Uterus (tissue), 4 donors: ENCODE data around the gene ZMAT5. TPM values are rescaled to one million over a fixed set of nuclear protein-coding genes. Genes with fewer than 3 reads are reported as not detected.

Experiments
- DNase-seq, 2 donors: peaks; one replicate each; pipeline ENCODE4 v3.0.0-alpha.2; 2019 to 2020
- H3K27ac ChIP-seq, 2 donors: fragments of 200-600 bp; sonication (generic); 1 replicate in 1 of 2; 2 replicates in 1 of 2; pipeline ENCODE4 v1.5.1; 2016 to 2018
- H3K27me3 ChIP-seq, 2 donors: fragments of 200-600 bp; sonication (generic); one replicate each; pipeline ENCODE4 v1.5.1; 2018 to 2019; ENCODE audit warnings: control low read depth in 1 of 2
- H3K36me3 ChIP-seq, 2 donors: fragments of 200-600 bp; sonication (generic); one replicate each; pipeline ENCODE4 v1.5.1; 2019; ENCODE audit warnings: control low read depth in 1 of 2
- H3K4me1 ChIP-seq, 2 donors: fragments of 200-600 bp; sonication (generic); one replicate each; pipeline ENCODE4 v1.5.1; 2018 to 2019; ENCODE audit warnings: control low read depth in 1 of 2
- H3K4me3 ChIP-seq, 2 donors: fragments of 200-600 bp; sonication (generic); 1 replicate in 1 of 2; 2 replicates in 1 of 2; pipeline ENCODE4 v1.5.1; 2018 to 2019; ENCODE audit warnings: mild to moderate bottlenecking in 1 of 2
- H3K9me3 ChIP-seq, 2 donors: fragments of 200-600 bp; sonication (generic); one replicate each; pipeline ENCODE4 v1.5.1; 2019; ENCODE audit warnings: control low read depth in 1 of 2
- POLR2A ChIP-seq, 2 donors: fragments of 450-650 bp; IDR thresholded peaks; one replicate each; pipeline ENCODE4 v1.6.1; 2016; ENCODE audit warnings: antibody characterized with exemption in 2 of 2, mild to moderate bottlenecking in 1 of 2, moderate library complexity in 1 of 2
- intact Hi-C: fragments of 100-400 bp; cut with DNase I; formaldehyde crosslinking; loops from one replicate; pipeline ENCODE4 v1.15.1; 2023; ENCODE audit warnings: low total_unique reads
- total RNA-seq, 4 donors: library from RNA; depleted of rRNA in 3 of 4; stranded (reverse); fragments of >200 nt in 3 of 4; gene quantifications; one replicate each; pipeline versions ENCODE4 v1.1.0 to v1.2.4, GENCODE V29; 2014 to 2023
- TF ChIP-seq, protein P1 (sequence below), 4 experiments: fragments of 200-600 bp in 2 of 4; fragments of 450-650 bp in 2 of 4; sonication (generic) in 2 of 4; IDR thresholded peaks; one replicate each; pipeline ENCODE4 v1.5.1; 2016 to 2019; ENCODE audit warnings: antibody characterized with exemption in 4 of 4, mild to moderate bottlenecking in 2 of 4, moderate library complexity in 1 of 4
- donor health status: DM: yes; HTN: yes; CAD: no.

ZMAT5 gene
- total RNA-seq, 4 donors from 2014 or later, result 12.0 to 47.4 (median 23.4) TPM

DNA sequence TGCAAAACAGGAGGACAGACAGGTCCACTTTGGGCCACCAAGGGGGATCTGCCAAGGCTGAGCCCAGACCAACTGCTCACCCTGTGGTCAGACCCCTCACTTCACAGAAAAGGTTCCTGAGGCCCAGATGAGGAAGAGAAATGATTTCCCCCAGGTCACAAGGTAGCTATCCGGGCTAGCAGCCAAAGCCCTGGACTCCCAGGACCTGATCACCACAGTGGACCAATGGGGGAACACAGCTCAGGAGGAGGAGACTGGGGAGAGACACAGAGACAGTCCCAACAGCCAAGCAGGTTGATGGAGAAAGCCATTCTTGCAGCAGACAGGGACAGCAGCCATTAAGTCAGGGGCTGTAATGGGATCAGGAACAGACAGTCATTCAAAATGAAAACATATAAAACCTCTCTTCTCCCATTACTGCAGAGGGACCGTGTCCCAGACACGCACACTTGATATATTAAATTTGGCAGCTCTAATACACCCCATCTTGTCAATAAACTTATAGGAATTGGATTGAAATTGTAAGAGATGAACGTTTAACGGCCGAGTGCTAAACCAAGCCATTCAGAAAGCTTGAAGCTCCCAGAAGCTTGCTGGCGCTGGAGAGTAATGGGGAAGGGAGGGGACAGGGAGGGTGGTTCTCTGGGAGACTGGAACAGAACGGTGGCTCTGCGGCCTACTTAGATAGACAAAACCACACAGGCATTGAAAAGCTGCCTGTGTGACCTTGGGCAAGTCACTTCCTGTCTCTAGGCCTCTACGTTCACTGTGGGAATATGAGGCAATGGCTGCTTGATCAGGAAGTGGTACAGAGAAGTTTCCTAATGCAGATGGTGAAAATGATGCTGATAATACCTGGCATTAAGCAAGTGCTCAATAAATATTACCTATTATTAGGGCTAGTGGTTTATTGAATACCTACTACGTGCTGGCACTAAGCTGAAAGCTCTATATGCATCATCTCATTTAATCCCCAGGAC, 16.0 kb downstream of the ZMAT5 start:
- Histone ChIP-seq H3K9me3 (no peaks in the 10 kb centered on the region), H3K27ac (no peak overlapping the region), H3K27me3 (no peaks in the 10 kb centered on the region), H3K4me1 (no peaks in the 10 kb centered on the region), H3K4me3 (no peak overlapping the region), H3K36me3 (no peaks in the 10 kb centered on the region)
- TF ChIP-seq, protein P1, sequence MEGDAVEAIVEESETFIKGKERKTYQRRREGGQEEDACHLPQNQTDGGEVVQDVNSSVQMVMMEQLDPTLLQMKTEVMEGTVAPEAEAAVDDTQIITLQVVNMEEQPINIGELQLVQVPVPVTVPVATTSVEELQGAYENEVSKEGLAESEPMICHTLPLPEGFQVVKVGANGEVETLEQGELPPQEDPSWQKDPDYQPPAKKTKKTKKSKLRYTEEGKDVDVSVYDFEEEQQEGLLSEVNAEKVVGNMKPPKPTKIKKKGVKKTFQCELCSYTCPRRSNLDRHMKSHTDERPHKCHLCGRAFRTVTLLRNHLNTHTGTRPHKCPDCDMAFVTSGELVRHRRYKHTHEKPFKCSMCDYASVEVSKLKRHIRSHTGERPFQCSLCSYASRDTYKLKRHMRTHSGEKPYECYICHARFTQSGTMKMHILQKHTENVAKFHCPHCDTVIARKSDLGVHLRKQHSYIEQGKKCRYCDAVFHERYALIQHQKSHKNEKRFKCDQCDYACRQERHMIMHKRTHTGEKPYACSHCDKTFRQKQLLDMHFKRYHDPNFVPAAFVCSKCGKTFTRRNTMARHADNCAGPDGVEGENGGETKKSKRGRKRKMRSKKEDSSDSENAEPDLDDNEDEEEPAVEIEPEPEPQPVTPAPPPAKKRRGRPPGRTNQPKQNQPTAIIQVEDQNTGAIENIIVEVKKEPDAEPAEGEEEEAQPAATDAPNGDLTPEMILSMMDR (IDR thresholded peaks at IDR 0.05), result no peak
- TF ChIP-seq POLR2A (IDR thresholded peaks at IDR 0.05), result no peak
- no peak for DNase-seq
- intact Hi-C loops, result no loop called here

DNA sequence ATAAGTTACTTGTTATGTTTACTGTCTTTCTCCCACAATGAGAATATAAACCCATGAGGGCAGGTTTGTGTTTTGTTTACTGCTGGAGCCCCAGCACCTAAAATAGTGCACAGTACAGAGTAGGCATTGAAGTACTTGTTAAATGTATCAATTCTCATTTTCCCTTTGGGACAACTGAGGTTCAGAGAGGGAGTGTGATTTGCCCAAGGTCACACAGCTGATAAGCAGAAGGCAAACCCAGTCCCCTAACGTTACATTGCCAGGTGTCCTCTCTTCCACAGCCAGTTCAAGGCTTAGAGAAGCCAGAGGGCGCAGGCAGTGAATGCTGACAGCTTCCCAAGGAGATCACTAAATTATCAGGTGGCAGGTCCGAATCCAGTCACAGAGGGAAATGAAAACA, 16.8 kb downstream of the ZMAT5 start:
- Histone ChIP-seq H3K27ac (no peak overlapping the region), H3K9me3 (no peaks in the 10 kb centered on the region), H3K36me3 (no peaks in the 10 kb centered on the region), H3K4me1 (no peaks in the 10 kb centered on the region), H3K27me3 (no peaks in the 10 kb centered on the region), H3K4me3 (no peak overlapping the region)
- DNase-seq, result no peak
- intact Hi-C loops, result no loop called here
- TF ChIP-seq, protein P1 (IDR thresholded peaks at IDR 0.05), result no peak
- no peak for TF ChIP-seq POLR2A (IDR thresholded peaks at IDR 0.05)

DNA sequence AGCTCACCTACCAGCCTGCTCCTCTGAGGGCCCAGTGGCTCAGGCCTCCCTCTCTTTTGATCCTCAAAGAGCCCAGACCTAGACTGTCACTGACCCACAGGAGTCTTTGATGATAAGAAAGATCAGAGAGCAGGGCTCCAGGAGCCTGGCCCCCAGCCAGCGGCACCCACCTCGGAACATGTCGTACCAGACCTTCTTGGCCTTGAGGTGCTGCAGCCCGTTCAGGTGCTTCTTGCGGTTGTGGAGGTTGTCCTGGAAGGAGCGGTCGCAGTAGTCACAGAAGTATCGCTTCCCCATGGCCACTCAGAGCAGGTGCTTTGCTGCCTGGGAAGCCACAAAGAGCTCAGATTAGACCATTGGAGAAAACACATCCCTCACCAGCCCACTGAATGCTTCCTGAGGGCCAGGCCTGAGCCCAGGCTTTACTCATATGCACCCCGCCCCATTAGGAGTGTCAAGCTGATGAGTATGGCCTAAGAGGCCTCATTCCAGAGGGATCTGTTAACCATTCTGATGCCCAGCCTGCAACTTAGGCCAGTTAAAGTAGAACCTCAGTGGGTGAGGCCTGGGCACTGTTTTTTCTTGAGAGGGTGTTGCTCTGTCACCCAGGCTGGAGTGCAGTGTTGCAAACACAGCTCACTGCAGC, 18.4 kb downstream of the ZMAT5 start:
- Histone ChIP-seq H3K4me3 (no peak overlapping the region), H3K4me1 (no peaks in the 10 kb centered on the region), H3K36me3 (no peaks in the 10 kb centered on the region), H3K27ac (no peak overlapping the region), H3K27me3 (no peaks in the 10 kb centered on the region), H3K9me3 (no peaks in the 10 kb centered on the region)
- DNase-seq, result no peak
- intact Hi-C loops, result no loop called here
- TF ChIP-seq POLR2A (IDR thresholded peaks at IDR 0.05), result no peak
- TF ChIP-seq, protein P1 (IDR thresholded peaks at IDR 0.05), result no peak

DNA sequence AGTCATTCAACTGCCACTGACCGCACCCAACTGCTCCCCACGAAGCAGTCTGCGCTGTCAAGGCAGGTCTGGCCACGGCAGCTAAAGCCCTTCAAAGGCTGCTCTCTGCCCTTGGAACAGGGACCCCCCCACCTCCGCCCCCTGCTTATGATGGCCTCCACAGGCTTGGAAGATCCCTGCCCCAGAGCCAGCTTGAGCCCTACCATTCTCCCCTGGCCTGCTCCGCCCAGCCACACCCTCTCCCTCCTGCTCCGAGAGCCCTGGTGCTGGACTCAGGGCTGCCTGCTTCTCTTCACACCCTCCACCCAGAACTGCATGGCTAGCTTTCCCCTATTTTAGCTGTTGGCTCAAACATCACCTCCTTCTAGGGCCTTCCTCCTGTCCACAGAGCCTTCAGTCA, 19.0 kb downstream of the ZMAT5 start:
- Histone ChIP-seq H3K36me3 (no peaks in the 10 kb centered on the region), H3K4me1 (no peaks in the 10 kb centered on the region), H3K27ac (no peak overlapping the region), H3K9me3 (no peaks in the 10 kb centered on the region), H3K27me3 (no peaks in the 10 kb centered on the region), H3K4me3 (no peak overlapping the region)
- intact Hi-C loops, result no loop called here
- TF ChIP-seq POLR2A (IDR thresholded peaks at IDR 0.05), result no peak
- TF ChIP-seq, protein P1 (IDR thresholded peaks at IDR 0.05), result no peak
- no peak for DNase-seq

DNA sequence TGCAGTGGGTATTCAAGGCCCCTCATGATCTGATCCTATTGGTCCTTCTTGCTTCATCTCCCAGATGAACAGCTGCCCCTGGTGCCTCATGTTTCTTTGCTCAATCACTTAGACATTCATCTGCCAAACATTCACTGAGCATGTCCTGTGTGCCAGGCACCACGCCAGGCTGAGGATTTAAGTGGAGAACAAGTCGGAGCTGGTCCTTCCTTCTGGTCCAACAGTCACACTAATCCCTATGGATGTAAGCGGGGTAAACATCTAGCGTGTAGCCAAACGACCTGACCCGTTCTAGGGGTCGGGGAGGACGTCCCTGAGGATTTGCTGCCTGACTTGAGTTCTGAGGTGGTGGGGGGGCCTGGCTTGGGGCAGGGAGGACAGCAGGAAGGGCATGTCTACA, 21.9 kb downstream of the ZMAT5 start:
- H3K4me1 ChIP-seq, result no peaks in the 10 kb centered on the region
- H3K27ac ChIP-seq, result no peak overlapping the region
- no peaks in the 10 kb centered on the region for H3K27me3 ChIP-seq
- no peaks in the 10 kb centered on the region for H3K36me3 ChIP-seq
- no peak overlapping the region for H3K4me3 ChIP-seq
- intact Hi-C loops, result no loop called here
- no peaks in the 10 kb centered on the region for H3K9me3 ChIP-seq
- DNase-seq, result no peak
- TF ChIP-seq, protein P1 (IDR thresholded peaks at IDR 0.05), result no peak
- TF ChIP-seq POLR2A (IDR thresholded peaks at IDR 0.05), result no peak
